Karpas-422 (cell line): ENCODE results near the gene ELMO3. TPM values are rescaled to one million over a fixed set of nuclear protein-coding genes. Genes with fewer than 3 reads are reported as not detected.

ENCODE experiments used
- DNase-seq: peaks from one replicate; pipeline ENCODE4 v3.0.0-alpha.2; 2015
- H2AFZ ChIP-seq: fragments of 200-600 bp; sonication (generic); 2 replicates; pipeline ENCODE4 v1.6.1; 2014; ENCODE audit warnings: antibody characterized with exemption, low read length, mixed read lengths
- H3K27ac ChIP-seq: fragments of 200-600 bp; sonication (generic); 2 replicates; pipeline ENCODE4 v1.5.1; 2014; ENCODE audit warnings: mild to moderate bottlenecking, low read length, moderate library complexity
- H3K27me3 ChIP-seq: fragments of 200-600 bp; sonication (generic); 2 replicates; pipeline ENCODE4 v1.6.1; 2014; ENCODE audit warnings: low read length, mixed read lengths
- H3K36me3 ChIP-seq: fragments of 200-600 bp; sonication (generic); 2 replicates; pipeline ENCODE4 v1.6.1; 2014; ENCODE audit warnings: low read length, mixed read lengths; ENCODE audit not compliant: insufficient read depth
- H3K4me1 ChIP-seq: fragments of 200-600 bp; sonication (generic); 2 replicates; pipeline ENCODE4 v1.6.1; 2014; ENCODE audit warnings: mild to moderate bottlenecking, low read length, mixed read lengths
- H3K4me2 ChIP-seq: fragments of 200-600 bp; sonication (generic); 2 replicates; pipeline ENCODE4 v1.6.1; 2014; ENCODE audit warnings: low read length, low read depth, mild to moderate bottlenecking; ENCODE audit not compliant: poor library complexity, severe bottlenecking
- H3K4me3 ChIP-seq: fragments of 200-600 bp; sonication (generic); 2 replicates; pipeline ENCODE4 v1.5.1; 2014; ENCODE audit warnings: mild to moderate bottlenecking, antibody characterized with exemption, low read length, mixed read lengths
- H3K79me2 ChIP-seq: fragments of 200-600 bp; sonication (generic); 2 replicates; pipeline ENCODE4 v1.6.1; 2014; ENCODE audit warnings: mild to moderate bottlenecking, low read length, mixed read lengths
- H3K9ac ChIP-seq: fragments of 200-600 bp; sonication (generic); 2 replicates; pipeline ENCODE4 v1.6.0; 2014; ENCODE audit warnings: low read length
- H3K9me2 ChIP-seq: fragments of 200-600 bp; sonication (generic), shearing (Covaris generic); replicated peaks from 2 replicates; pipeline ENCODE4 v1.6.0; 2014; ENCODE audit warnings: mild to moderate bottlenecking, low read length, moderate library complexity; ENCODE audit not compliant: insufficient read depth
- H3K9me3 ChIP-seq: fragments of 300-700, 200-600 bp; sonication (generic); 2 replicates; pipeline ENCODE4 v1.6.1; 2014; ENCODE audit warnings: low read length, mixed read lengths
- H4K20me1 ChIP-seq: fragments of 200-600 bp; sonication (generic); 2 replicates; pipeline ENCODE4 v1.6.1; 2014; ENCODE audit warnings: mild to moderate bottlenecking, antibody characterized with exemption, low read length, low read depth; ENCODE audit not compliant: insufficient read depth
- total RNA-seq: library from RNA; depleted of rRNA; stranded (reverse); fragments of >200 nt; shearing (Covaris generic); gene quantifications from 2 replicates; pipeline ENCODE4 v1.2.3, GENCODE V29; 2014; ENCODE audit warnings: low replicate concordance

The ELMO3 gene
- total RNA-seq, 1 experiment from 2014 or later: 0.82 TPM

DNA sequence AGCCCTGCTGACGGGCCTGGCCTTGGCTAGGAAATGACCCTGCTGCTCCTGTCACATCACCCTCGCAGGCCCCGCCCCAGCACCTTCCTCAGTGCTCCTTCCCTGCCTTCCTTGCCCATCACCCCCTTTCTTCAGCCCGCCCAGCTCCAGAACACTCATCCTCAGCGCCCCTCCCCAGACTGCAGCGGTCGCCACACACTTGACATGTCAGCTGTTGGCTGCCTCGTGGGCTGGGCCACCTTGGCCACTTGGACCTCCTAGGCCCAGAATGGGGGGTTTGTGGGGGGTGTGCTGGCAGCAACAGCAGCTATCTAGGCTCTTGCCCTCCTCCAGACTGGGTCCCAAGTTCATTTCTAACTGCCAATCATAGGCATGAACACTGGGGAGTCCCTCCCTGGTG is 10.6 kb downstream of the ELMO3 start:
- Histone ChIP-seq H3K4me2 (no peak overlapping the region), H3K79me2 (no peaks in the 10 kb centered on the region), H3K9ac (no peak overlapping the region), H3K27ac (no peak overlapping the region), H3K9me2 (no peaks in the 10 kb centered on the region), H4K20me1 (peaks cover 4% of the 10 kb centered on the region; the same call in 1 of the 2 replicates), H3K4me3 (no peak overlapping the region), H3K4me1 (no peaks in the 10 kb centered on the region), H3K27me3 (no peaks in the 10 kb centered on the region), H3K9me3 (no peaks in the 10 kb centered on the region), H2AFZ (no peak overlapping the region), H3K36me3 (no peaks in the 10 kb centered on the region)
- no peak for DNase-seq

DNA sequence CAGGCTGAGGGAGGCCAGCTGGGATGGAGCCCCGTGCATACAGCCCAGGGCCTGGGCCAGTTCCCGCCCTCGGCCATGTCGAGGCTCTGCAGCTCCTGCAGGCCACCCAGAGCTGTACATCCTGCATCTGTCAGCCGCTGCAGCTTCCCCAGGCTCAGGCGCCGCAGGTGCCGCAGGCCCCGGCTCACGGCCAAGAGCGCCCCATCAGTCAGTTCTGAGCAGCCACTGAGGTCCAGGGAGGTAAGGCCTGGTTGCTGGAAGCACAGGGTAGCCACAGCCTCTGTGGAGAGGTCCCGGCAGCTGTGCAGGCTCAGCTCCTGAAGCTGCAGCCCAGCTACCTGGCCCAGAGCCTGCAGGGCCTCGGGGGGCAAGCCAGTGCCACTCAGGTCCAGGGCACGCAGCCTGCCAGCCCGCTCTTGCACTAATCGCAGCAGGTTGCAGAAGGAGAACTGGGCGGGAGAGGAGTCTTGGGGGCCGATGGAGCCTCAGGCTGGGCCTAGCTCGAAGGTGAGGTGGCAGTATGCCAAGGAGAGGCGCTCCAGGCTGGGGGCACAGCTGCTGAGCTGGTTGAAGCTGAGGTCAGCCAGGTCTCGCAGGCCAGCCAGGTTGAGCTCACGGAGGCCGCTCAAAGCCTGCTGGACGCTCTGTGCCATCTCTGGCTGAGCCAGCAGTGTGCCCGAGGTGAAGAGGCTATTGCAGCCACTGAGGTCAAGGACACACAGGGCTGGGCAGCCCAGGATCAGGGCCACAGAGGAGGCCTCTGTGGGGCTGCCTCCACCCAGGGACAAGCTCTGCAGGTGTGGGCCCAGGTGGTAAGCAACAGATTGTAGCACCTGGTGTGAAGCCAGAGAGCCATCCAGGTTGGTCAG is 11.4 kb downstream of the ELMO3 start:
- Histone ChIP-seq H2AFZ (no peak overlapping the region), H3K9me2 (no peaks in the 10 kb centered on the region), H3K9me3 (no peaks in the 10 kb centered on the region), H3K27me3 (no peaks in the 10 kb centered on the region), H3K4me1 (no peaks in the 10 kb centered on the region), H3K4me2 (no peak overlapping the region), H3K36me3 (no peaks in the 10 kb centered on the region), H3K9ac (no peak overlapping the region), H3K4me3 (no peak overlapping the region), H3K79me2 (no peaks in the 10 kb centered on the region), H4K20me1 (peaks cover 4% of the 10 kb centered on the region; the same call in 1 of the 2 replicates), H3K27ac (no peak overlapping the region)
- no peak for DNase-seq

DNA sequence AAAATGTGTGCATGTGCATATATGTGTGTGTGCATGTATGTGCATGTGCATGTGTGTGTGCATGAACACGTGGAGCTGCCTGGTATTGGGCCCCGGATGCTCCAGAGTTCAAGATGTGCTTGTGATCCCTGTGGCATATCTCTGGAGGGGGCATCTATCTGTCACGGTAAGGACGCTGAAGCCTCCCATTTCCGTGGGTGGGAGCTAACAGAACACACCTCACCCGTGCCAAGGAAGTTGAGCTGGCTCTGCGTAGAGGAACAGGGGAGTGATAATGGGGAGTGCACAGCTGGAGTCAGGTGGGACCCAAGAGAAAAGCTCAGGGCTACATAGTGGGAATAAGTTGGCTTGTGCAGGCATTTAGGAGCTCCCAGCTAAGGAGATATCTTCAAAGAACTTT is 12.7 kb downstream of the ELMO3 start:
- Histone ChIP-seq H3K27ac (no peak overlapping the region), H3K27me3 (no peaks in the 10 kb centered on the region), H2AFZ (no peak overlapping the region), H3K4me1 (no peaks in the 10 kb centered on the region), H3K36me3 (no peaks in the 10 kb centered on the region), H3K9me3 (no peaks in the 10 kb centered on the region), H4K20me1 (peaks cover 4% of the 10 kb centered on the region; the same call in 1 of the 2 replicates), H3K4me3 (no peak overlapping the region), H3K79me2 (no peaks in the 10 kb centered on the region), H3K9me2 (no peaks in the 10 kb centered on the region), H3K4me2 (no peak overlapping the region), H3K9ac (no peak overlapping the region)
- no peak for DNase-seq

DNA sequence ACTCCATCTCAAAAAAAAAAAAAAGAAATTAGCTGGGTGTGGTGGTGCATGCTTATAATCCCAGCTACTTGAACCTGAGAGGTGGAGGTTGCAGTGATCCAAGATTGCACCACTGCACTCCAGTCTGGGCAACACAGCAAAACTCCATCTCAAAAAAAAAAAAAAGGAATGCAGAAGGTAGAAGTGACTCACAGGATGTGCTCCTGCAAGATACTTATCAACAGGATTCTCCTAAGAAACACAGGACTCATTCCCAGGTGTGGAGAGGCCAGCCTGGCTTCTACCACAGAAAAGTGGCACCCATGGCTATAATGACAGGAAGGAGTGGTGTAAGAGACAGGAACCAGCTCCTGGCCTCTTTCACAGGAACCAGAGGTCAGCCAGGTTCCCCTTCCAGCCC is 13.8 kb downstream of the ELMO3 start:
- no peak overlapping the region for H3K9ac ChIP-seq
- H3K4me1 ChIP-seq: no peaks in the 10 kb centered on the region
- no peaks in the 10 kb centered on the region for H3K9me2 ChIP-seq
- no peak overlapping the region for H2AFZ ChIP-seq
- H3K9me3 ChIP-seq: no peaks in the 10 kb centered on the region
- no peaks in the 10 kb centered on the region for H3K79me2 ChIP-seq
- no peak for DNase-seq
- no peak overlapping the region for H3K4me3 ChIP-seq
- no peak overlapping the region for H3K27ac ChIP-seq
- H3K27me3 ChIP-seq: no peaks in the 10 kb centered on the region
- no peak overlapping the region for H3K4me2 ChIP-seq
- H4K20me1 ChIP-seq: peaks cover 4% of the 10 kb centered on the region; the same call in 1 of the 2 replicates
- H3K36me3 ChIP-seq: no peaks in the 10 kb centered on the region

DNA sequence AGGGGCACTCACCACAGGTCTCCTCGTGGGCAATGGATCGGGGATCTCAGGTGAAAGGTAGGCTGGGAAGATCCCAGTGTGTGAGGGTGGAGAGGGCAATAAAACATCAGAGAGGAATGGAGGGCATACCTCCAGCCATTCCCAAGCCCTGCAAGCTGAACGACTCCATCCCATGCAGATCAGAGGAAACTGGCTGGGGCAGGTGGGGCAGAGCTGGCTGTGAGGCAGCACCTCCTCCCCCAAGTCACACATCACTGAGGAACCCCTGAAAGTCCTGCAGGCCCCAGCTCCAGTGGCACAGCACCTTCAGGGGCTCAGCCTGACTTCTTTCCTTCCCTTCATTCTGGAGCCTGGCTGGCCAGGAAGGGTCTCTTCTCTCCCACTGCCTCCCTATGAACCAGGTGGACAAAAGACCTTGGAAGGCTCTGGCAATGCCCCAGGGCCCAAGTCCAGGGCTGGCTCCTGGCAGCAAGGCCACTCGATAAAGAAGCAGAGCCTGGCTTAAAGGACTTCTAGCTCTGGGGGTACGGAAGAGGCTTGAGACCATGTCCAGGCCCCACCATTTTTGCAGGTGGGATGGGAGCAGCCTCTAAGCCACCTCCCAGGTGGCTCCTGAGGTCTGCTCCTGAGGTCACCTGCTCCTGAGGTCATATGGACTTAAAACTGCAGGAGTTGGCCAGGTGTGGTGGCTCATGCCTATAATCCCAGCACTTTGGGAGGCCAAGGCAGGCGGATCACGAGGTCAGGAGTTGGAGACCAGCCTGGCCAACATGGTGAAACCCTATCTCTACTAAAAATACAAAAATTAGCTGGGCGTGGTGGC is 14.5 kb downstream of the ELMO3 start:
- Histone ChIP-seq H3K4me2 (no peak overlapping the region), H4K20me1 (peaks cover 4% of the 10 kb centered on the region; the same call in 1 of the 2 replicates), H3K4me3 (no peak overlapping the region), H3K9ac (no peak overlapping the region), H3K27me3 (no peaks in the 10 kb centered on the region), H3K4me1 (no peaks in the 10 kb centered on the region), H3K9me2 (no peaks in the 10 kb centered on the region), H3K27ac (no peak overlapping the region), H3K9me3 (no peaks in the 10 kb centered on the region), H3K79me2 (no peaks in the 10 kb centered on the region), H2AFZ (no peak overlapping the region), H3K36me3 (no peaks in the 10 kb centered on the region)
- DNase-seq: no peak

DNA sequence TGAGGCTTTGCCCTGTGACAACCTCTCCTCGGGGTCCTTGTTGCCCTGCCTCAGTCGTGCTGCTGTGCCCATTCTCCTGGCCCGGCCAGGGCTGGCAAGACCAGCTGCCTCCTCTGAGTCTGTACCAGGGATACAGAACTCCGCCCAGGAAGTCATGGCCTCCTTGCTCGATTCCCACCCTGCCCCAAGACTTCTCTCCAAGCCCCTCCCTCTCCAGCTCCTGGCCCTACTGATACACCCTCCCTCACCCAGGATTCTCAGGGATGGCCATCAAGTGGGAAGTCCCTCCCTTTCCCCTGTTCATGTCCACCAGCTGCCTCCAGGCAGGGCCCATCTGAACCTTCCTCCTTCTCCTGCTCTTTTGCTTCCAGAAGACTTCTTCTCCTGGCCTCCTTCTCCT is 16.8 kb downstream of the ELMO3 start:
- Histone ChIP-seq H3K4me1 (no peaks in the 10 kb centered on the region), H3K4me2 (no peak overlapping the region), H3K9me3 (no peaks in the 10 kb centered on the region), H4K20me1 (no peaks in the 10 kb centered on the region), H3K79me2 (no peaks in the 10 kb centered on the region), H2AFZ (no peak overlapping the region), H3K4me3 (no peak overlapping the region), H3K9me2 (no peaks in the 10 kb centered on the region), H3K27me3 (no peaks in the 10 kb centered on the region), H3K9ac (no peak overlapping the region), H3K27ac (no peak overlapping the region), H3K36me3 (no peaks in the 10 kb centered on the region)
- DNase-seq: no peak

DNA sequence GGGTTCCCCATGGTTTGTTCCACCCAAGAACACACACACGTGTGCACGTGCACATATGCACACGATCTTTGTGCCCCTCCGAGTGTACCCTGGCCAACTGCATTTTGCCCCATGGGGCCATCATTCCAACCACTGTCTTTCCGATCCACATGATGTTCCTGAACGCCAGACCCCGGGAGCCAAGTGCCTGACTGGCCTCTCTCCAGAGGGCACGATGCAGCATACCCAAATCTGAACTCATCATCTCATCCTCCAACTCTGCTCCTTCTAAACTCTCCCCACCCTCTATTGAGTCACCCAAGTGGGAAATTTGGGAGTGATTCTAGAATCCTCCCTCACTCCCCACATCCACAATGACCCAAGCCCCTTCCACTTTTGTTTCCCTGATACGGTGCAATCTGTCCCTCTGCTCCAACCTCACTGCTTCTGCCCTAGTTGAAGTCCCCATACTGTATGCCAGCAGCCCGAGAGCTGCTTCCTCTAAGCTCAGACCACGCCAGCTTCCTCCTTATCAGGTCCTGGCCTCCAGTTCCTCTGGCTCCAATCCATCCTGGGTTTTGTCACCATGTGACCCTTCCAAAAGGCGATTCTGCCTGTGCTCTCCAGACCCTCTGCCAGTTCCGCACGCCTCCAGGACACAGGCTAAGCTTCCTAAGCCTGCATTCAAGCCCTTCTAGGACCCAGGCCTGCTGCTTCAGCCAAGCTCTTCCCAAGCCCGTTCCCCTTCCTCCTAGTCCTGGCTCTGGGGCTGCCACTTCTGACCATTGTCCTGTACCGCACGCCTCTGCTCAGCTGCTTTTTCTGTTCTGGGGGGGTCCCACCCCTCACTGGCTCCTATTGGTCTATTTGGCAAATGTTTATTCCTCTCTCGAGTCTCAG is 17.9 kb downstream of the ELMO3 start:
- Histone ChIP-seq H3K4me2 (no peak overlapping the region), H3K27me3 (no peaks in the 10 kb centered on the region), H2AFZ (no peak overlapping the region), H3K27ac (no peak overlapping the region), H3K9me2 (no peaks in the 10 kb centered on the region), H4K20me1 (no peaks in the 10 kb centered on the region), H3K4me3 (no peak overlapping the region), H3K4me1 (no peaks in the 10 kb centered on the region), H3K36me3 (no peaks in the 10 kb centered on the region), H3K9me3 (no peaks in the 10 kb centered on the region), H3K79me2 (no peaks in the 10 kb centered on the region), H3K9ac (no peak overlapping the region)
- DNase-seq: no peak
